Calu3 (cell line): ENCODE measurements around the gene KIF26A. TPM values are rescaled to one million over a fixed set of nuclear protein-coding genes. Genes with fewer than 3 reads are reported as not detected.

Source experiments
- BruUV-seq: library from RNA; stranded (reverse); fragments of 400-500 nt; replicated peaks from 2 replicates; lab custom pipeline; 2021; lab: Mats Ljungman, UMichigan
- CTCF ChIA-PET: fragments of 300-600 bp; sonication (Branson Sonifier 250); formaldehyde crosslinking; loops from one replicate; lab custom pipeline; 2022; ENCODE audit warnings: antibody characterized with exemption; lab: Charles Lee
- DNase-seq: peaks from one replicate; pipeline ENCODE4 v3.0.0; 2022
- H3K27ac Mint-ChIP-seq: one replicate; pipeline ENCODE4 v1.8.0; 2022; ENCODE audit warnings: mixed read lengths; ENCODE audit not compliant: unreplicated experiment
- H3K27me3 Mint-ChIP-seq: one replicate; pipeline ENCODE4 v1.8.0; 2022; ENCODE audit warnings: mixed read lengths; ENCODE audit not compliant: unreplicated experiment
- H3K36me3 Mint-ChIP-seq: one replicate; pipeline ENCODE4 v1.8.0; 2022; ENCODE audit warnings: mild to moderate bottlenecking, moderate library complexity, mixed read lengths; ENCODE audit not compliant: insufficient read depth, unreplicated experiment
- H3K4me1 Mint-ChIP-seq: one replicate; pipeline ENCODE4 v1.8.0; 2022; ENCODE audit warnings: mild to moderate bottlenecking, low read depth, mixed read lengths; ENCODE audit not compliant: unreplicated experiment
- H3K4me3 Mint-ChIP-seq: one replicate; pipeline ENCODE4 v1.8.0; 2022; ENCODE audit warnings: mild to moderate bottlenecking, low read depth, moderate library complexity, mixed read lengths; ENCODE audit not compliant: unreplicated experiment
- H3K9me3 Mint-ChIP-seq: one replicate; pipeline ENCODE4 v1.8.0; 2022; ENCODE audit warnings: low read depth, mixed read lengths; ENCODE audit not compliant: unreplicated experiment
- CTCF ChIP-seq: fragments of 200-600 bp; IDR thresholded peaks from one replicate; pipeline ENCODE4 v1.8.0; 2022; ENCODE audit warnings: antibody characterized with exemption; ENCODE audit not compliant: unreplicated experiment
- intact Hi-C: fragments of 100-400 bp; cut with micrococcal nuclease; formaldehyde crosslinking; loops from one replicate; pipeline ENCODE4 v1.10.0; 2022; ENCODE audit not compliant: unreplicated experiment
- total RNA-seq: library from RNA; stranded (reverse); gene quantifications from 2 replicates; pipeline ENCODE4 v1.2.3, GENCODE V29; 2022

The KIF26A gene
- total RNA-seq, 1 experiment from 2014 or later = 0.07 TPM

- no peaks in the 10 kb centered on the region for H3K9me3 Mint-ChIP-seq
- peaks cover 8% of the 10 kb centered on the region for H3K4me1 Mint-ChIP-seq
- CTCF ChIA-PET = no interaction called here
- DNase-seq = no peak
- intact Hi-C loops = no loop called here
- no peak overlapping the region for H3K4me3 Mint-ChIP-seq
- BruUV-seq = no TSS peak
- H3K27me3 Mint-ChIP-seq = peaks cover 20% of the 10 kb centered on the region
- TF ChIP-seq CTCF = no peak
- H3K27ac Mint-ChIP-seq = no peak overlapping the region
- no peaks in the 10 kb centered on the region for H3K36me3 Mint-ChIP-seq
These were observed 38.0 kb upstream of the KIF26A start for GRCh38 chr14:104100171-104101085.

- Mint-ChIP-seq H3K27ac (no peak overlapping the region), H3K36me3 (no peaks in the 10 kb centered on the region), H3K9me3 (no peaks in the 10 kb centered on the region), H3K4me3 (no peak overlapping the region), H3K27me3 (peaks cover 13% of the 10 kb centered on the region), H3K4me1 (peaks cover 8% of the 10 kb centered on the region)
- DNase-seq = no peak
- intact Hi-C loops = no loop called here
- TF ChIP-seq CTCF = no peak
- CTCF ChIA-PET = no interaction called here
- BruUV-seq = no TSS peak
These were observed 37.2 kb upstream of the KIF26A start for GRCh38 chr14:104101086-104101621.

GRCh38 chr14:104101651-104102281 is 36.6 kb upstream of the KIF26A start:
- no peak overlapping the region for H3K4me3 Mint-ChIP-seq
- intact Hi-C loops = no loop called here
- no peak overlapping the region for H3K27ac Mint-ChIP-seq
- CTCF ChIA-PET = no interaction called here
- H3K27me3 Mint-ChIP-seq = peaks cover 9% of the 10 kb centered on the region
- TF ChIP-seq CTCF = no peak
- H3K4me1 Mint-ChIP-seq = peaks cover 8% of the 10 kb centered on the region
- DNase-seq = no peak
- no peaks in the 10 kb centered on the region for H3K9me3 Mint-ChIP-seq
- H3K36me3 Mint-ChIP-seq = no peaks in the 10 kb centered on the region
- BruUV-seq = no TSS peak

GRCh38 chr14:104102282-104102914 is 36.0 kb upstream of the KIF26A start:
- H3K36me3 Mint-ChIP-seq = no peaks in the 10 kb centered on the region
- H3K27ac Mint-ChIP-seq = no peak overlapping the region
- no peak for DNase-seq
- intact Hi-C loops = no loop called here
- CTCF ChIA-PET = no interaction called here
- no TSS peak for BruUV-seq
- H3K4me3 Mint-ChIP-seq = no peak overlapping the region
- no peaks in the 10 kb centered on the region for H3K9me3 Mint-ChIP-seq
- TF ChIP-seq CTCF = no peak
- peaks cover 9% of the 10 kb centered on the region for H3K27me3 Mint-ChIP-seq
- H3K4me1 Mint-ChIP-seq = peaks cover 8% of the 10 kb centered on the region
